Measurements from ENCODE around the gene DAP3. TPM values are rescaled to one million over a fixed set of nuclear protein-coding genes. Genes with fewer than 3 reads are reported as not detected.
A peak's percentile ranks its signal among the peaks of the same experiment; 100 is the strongest.
"Not testable (repeated sequence)": the region's sequence is repeated elsewhere in the genome, so short reads cannot be mapped to it uniquely, and the experiment has no call there.

The DAP3 gene
- total RNA-seq, 1 donor from 2014 or later = 136 TPM

DNA sequence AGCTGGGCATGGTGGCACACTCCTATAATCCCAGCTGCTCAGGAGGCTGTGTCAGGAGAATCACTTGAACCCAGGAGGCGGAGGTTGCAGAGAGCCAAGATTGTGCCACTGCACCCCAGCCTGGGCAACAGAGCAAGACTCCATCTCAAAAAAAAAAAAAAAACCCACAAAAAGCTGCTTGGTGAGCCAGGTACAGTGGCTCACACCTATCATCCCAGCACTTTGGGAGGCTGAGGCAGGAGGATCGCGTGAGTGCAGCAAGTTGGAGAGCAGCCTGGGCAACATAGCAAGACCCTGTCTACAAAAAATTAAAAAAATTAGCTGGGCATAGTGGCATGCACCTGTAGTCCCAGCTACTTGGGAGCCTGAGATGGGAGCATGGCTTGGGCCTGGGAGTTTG, 26.2 kb downstream of the DAP3 start:
- DNase-seq (ENCODE audit: extremely low read depth, low read depth, low spot score) = not testable (repeated sequence)

DNA sequence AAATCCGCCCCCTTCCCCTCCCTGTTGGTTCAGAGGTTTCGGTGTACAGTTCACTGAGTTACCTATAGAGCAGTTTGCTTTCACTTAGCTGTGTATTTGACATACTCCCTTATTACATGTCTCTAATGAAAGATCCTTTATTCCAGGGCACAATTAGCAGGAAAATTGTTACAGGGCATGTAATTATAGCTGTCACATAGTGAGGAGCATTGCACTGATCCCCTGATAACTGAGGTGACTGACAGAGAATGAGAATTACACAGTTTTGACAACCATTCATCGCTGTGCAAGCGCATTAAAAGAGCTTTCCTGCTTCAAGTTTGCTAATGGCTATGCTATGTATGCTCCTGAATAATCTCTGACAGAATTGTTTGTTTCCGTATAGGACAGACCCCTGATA, 26.9 kb downstream of the DAP3 start:
- no peak for DNase-seq (ENCODE audit: extremely low read depth, low read depth, low spot score)

DNA sequence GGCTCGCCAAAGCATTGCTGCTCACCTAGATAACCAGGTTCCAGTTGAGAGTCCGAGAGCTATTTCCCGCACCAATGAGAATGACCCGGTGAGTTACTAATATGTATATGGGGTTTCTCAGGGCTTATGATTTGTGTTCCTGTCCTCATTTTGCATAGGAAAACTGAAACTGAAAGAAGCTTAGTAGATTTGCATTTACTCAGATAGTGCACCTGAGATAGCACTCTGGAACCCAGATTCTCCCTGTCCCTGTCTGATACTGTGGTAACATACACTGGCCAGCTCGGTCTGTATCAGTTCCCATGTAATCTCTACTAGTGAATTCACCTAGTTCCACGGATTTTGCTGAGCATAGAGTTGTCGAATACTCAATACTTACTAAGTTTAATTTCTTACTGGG, 28.1 kb downstream of the DAP3 start:
- DNase-seq (ENCODE audit: extremely low read depth, low read depth, low spot score) = no peak

DNA sequence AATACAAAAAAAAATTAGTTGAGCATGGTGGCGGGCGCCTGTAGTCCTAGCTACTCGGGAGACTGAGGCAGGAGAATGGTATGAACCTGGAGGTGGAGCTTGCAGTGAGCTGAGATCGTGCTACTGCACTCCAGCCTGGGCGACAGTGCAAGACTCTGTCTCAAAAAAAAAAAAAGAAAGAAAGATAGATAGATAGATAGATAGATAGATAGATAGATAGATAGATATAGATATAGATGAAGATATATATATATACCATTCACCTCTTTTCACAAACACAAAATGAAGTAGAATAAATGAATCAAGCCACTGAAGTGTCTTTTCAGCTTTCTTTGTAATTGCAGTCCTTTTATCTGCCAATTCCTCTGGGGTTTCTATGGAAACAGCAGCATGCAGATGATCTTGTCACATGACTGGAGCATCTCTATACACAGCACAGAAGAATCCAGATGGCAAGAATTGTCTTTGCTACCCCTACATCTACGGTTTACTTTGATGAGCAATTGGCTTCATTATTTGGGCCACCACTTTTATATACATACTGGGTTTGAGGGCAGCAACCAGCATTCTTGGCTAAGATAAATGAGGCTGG, 29.7 kb downstream of the DAP3 start:
- DNase-seq (ENCODE audit: extremely low read depth, low read depth, low spot score) = not testable (repeated sequence)

GRCh38 chr1:155719703-155720102, 30.8 kb downstream of the DAP3 start:
- DNase-seq (ENCODE audit: extremely low read depth, low read depth, low spot score) = no peak

DNA sequence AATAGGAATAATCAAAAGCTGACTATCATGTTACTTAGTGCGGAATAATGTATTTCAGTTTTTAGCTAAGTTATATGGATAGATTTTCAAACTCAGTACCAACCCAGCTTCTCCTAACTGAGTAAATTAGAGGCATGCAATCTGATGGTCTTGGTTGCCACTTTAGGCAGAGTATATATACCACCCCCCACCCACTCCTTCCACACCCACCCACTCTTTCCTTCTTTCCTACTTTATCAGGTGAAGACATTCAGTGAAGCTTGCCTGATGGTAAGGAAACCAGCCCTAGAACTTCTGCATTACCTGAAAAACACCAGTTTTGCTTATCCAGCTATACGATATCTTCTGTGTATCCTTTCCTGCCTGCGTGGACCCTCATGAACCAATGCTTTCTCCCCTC, 36.3 kb downstream of the DAP3 start:
- no peak for DNase-seq (ENCODE audit: extremely low read depth, low read depth, low spot score)

DNA sequence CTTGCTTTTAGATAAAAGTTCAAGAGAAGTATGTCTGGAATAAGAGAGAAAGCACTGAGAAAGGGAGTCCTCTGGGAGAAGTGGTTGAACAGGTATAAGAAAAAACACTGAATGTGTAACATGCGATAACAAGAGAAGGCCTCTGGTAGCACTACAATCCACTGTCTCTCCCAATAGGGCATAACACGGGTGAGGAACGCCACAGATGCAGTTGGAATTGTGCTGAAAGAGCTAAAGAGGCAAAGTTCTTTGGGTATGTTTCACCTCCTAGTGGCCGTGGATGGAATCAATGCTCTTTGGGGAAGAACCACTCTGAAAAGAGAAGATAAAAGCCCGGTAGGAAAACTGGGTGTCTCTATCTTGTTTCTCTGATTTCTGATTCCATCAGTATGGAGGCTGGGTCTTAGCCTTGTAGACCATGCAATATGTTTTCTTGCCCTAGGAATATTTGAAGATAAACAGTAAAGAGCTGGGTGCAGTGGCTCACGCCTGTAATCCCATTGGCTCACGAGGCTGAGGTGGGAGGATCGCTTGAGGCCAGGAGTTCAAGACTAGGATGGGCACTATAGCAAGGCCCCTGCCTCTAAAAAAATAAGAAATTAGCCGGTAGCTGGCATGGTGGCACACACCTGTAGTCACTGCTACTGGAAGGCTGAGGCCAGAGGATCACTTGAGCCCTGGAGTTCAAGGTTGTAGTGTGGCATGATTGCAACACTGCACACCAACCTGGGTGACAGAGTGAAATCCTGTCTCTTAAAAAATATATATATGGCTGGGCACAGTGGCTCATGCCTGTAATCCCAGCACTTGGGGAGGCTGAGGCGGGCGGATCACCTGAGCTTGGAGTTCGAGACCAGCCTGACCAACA, 40.4 kb downstream of the DAP3 start:
- peak; percentile 33 for DNase-seq (ENCODE audit: extremely low read depth, low read depth, low spot score)

DNA sequence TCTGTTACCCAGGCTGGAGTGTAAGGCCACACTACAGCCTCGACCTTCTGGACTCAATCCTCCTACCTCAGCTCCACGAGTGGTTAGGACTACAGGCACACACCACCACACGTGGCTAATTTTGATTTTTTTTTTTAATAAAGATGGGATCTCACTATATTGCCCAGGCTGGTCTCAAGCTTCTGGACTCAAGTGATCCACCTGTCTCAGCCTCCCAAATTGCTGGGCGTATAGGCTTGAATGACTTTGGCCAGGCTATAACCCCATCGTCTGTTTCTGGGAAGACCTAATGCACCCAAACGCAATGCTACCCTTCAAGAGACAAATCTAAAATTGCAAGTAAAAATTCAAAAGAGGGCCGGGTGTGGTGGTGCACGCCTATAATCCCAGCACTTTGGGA, 52.1 kb downstream of the DAP3 start:
- DNase-seq (ENCODE audit: extremely low read depth, low read depth, low spot score) = no peak

DNA sequence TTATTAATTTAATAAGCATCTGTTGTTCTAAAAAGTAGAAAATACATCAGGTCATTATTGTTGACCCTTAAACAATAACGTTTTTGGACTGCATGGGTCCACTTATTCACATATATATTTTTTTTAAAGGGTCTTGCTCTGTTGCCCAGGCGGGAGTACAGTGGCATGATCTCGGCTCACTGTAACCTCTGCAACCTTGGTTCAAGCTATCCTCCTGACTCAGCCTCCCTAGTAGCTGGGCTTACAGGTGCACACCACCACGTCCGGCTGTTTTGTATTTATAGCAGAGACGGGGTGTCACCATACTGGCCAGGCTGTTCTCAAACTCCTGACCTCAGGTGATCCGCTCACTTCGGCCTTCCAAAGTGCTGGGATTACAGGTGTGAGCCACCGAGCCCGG, 53.0 kb downstream of the DAP3 start:
- no peak for DNase-seq (ENCODE audit: extremely low read depth, low read depth, low spot score)

GRCh38 chr1:155744711-155745283, 55.9 kb downstream of the DAP3 start:
- DNase-seq (ENCODE audit: extremely low read depth, low read depth, low spot score) = no peak

DNA sequence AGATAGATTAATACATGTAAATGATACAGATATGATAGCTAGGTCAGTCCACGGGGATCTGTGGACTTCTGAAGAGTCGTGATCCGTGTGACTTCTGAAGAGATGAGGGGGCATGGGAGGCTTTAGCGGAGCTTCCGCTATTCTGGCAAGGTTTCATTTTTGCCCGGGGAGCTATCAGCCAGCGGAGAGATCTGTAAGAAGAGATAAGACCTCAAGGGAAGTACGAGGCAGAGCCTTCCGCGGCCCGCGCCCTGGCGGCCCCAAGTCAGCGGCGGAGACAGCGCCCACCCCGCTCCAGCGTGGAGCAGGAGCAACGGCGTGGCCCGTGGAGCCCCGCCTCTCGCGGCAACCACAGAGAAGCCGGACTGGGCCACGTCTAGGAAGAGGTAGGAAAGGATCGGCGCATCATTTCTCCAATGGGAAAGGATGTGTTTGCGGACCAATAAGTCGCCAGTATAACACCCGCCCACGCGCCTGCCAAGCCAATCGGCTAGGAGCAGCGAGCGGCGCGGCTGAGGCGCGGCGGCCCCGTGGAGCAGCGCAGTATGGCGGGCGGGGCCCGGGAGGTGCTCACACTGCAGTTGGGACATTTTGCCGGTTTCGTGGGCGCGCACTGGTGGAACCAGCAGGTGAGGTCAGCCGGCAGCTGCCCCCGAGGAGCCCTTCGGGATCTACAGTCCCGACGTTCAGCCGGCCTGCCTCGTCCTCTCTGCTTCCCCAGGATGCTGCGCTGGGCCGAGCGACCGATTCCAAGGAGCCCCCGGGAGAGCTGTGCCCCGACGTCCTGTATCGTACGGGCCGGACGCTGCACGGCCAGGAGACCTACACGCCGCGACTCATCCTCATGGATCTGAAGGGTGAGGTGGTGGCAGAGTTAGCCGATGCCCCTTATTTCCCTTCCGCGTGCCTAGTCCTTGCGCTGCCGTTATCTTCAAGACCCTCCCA, 56.7 kb downstream of the DAP3 start:
- peak; percentile 78 for DNase-seq (ENCODE audit: extremely low read depth, low read depth, low spot score)

GRCh38 chr1:155747586-155747985, 58.7 kb downstream of the DAP3 start:
- DNase-seq (ENCODE audit: extremely low read depth, low read depth, low spot score) = not testable (repeated sequence)

GRCh38 chr1:155748141-155748540, 59.2 kb downstream of the DAP3 start:
- DNase-seq (ENCODE audit: extremely low read depth, low read depth, low spot score) = not testable (repeated sequence)

DNA sequence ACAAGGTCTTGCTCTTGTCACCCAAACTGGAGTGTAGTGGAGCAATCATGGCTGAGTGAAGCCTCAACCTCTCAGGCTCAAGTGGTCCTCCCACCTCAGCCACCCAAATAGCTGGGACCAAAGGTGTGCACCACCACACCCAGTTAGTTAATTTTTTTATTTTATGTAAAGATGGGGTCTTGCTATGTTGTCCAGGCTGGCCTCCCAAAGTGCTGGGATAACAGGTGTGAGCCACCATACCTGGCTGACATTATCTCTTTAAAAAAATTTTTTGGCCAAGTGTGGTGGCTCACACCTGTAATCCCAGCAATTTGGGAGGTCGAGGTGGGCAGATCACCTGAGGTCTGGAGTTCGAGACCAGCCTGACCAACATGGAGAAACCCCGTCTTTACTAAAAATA, 70.1 kb downstream of the DAP3 start:
- not testable (repeated sequence) for DNase-seq (ENCODE audit: extremely low read depth, low read depth, low spot score)

GRCh38 chr1:155759966-155760630, 71.2 kb downstream of the DAP3 start:
- DNase-seq (ENCODE audit: extremely low read depth, low read depth, low spot score) = no peak

DNA sequence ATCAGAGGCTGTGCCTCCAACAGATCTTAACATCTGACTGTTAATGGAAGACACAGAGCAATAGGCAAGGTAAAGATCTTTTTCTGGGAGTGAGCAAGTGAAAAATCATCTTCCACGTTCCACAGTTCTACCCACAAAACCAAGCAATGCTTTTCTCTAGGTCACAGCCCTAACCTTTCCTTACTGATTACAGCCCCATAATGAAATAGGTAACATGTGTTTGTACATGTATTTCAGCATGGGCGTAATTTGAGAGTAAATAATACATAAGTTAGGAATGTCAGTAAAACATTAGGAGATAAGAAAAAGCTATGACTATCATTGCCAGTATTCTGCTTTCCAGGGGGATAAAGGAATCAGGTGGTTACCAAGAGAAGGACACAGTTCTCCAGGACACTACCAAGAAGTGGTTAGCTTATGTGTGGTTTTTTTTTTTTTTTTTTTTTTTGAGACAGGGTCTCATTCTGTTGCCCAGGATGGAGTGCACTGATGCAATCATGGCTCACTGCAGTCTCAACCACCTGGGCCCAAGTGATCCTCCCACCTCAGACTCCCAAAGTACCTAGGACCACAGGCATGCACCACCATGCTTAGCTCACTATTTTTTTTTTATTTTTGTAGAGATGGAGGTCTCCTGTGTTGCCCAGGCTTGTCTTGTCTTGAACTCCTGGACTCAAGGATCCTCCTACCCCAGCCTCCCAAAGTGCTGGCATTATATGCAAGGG, 72.0 kb downstream of the DAP3 start:
- no peak for DNase-seq (ENCODE audit: extremely low read depth, low read depth, low spot score)

DNA sequence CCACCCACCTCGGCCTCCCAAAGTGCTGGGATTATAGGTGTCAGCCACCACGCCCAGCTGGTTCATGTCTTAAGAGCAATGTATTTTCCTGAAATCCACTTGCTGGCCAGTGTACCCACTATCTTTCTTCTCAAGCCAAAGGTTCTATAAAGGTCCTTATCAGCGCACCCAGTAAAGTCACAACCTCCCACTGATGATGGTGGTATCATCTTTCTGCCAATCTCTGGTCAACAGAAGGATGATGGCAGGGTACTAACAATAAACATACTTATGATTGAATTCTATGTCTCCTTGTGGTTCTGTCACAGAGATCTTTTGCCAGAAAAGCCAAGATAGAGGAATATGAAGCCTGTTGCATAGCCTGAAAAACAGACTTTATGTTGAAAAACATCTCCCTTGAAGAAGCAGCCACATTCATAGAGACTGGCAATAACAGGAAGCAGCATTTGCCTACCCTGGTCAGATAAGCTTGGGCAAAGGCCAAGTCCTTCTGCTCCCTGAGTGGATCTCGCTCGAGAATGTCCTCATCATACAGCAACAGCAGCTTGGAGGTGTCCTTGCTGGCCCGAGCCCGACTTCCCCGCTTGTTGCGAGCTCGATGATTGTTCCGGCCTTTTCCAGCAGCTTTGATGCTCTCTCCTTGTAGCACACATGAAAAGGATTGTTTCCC, 73.0 kb downstream of the DAP3 start:
- no peak for DNase-seq (ENCODE audit: extremely low read depth, low read depth, low spot score)

DNA sequence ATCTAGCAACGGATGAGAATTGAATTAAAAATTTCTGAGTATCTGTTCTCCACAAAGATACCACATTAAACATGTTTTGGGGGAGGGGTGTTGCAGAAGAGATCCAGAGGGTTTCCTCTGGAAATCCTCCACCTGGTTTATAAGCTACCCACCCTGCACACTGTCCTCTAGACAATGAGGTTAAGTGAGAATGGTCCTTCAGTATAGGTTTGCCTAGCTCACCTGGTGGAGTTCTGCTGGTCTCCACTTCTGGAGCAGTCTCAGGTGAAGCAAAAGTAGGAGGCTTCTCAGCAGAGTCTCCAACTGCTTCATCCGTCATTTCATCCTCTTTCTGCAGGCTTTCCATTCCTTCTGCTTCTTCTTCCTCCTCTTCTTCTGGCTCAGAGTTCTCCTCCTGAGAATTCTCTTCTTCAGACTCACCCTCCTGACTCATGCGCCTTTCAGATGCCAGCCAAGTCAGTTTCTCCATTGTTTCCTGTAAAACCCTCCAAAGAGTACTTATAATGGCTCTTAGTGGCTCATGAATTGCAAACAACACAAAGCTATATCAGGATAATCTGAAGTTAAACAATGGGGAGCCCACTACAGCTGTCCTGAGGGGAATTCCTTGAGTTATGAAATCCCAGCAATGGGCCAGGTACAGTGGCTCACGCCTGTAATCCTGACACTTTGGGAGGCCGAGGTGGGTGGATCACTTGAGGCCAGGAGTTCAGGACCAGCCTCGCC, 74.4 kb downstream of the DAP3 start:
- peak; percentile 66 for DNase-seq (ENCODE audit: extremely low read depth, low read depth, low spot score)
